ENCODE data around the gene MS4A6E. TPM values are rescaled to one million over a fixed set of nuclear protein-coding genes. Genes with fewer than 3 reads are reported as not detected.

The MS4A6E gene
- total and polyA plus RNA-seq, 12 donors = 0.28 to 0.62 TPM; not detected in 10

DNA sequence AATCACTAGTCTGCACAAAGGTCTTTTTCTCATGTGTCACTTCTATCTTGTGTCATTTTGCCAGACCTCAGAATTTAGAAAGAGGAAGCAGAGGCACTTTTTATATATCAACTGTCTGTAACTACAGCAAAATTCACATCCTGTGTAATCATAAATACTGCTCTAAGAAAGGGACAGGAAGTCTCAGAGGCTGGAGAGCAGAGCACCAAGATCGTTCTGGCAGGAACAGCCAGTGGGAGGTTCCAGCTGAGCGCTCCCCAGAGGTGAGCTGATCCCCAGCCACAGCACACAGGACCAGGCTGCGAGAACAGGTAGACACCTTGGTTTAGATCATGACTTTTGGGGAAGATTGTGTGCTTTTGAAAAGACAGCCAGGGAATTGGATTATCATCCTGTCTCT lies 51.3 kb downstream of the MS4A6E start, which contains the start of gene MS4A7:
Gene MS4A7 (plus strand): TSS at position 179 of the 400 bp plus-strand sequence. CDS start 4,610 bp downstream, outside the sequence.
- peak; percentile 12 to 20 for DNase-seq
- Histone ChIP-seq H3K4me3 (peak within 1 kb of the TSS in 5 of 10 donors; percentile 34 to 58 (median 36)), H3K27me3 (peaks cover 0 to 9% (median 0%) of the 10 kb centered on the region in 7 donors), H3K9me3 (no peaks in the 10 kb centered on the region), H3K36me3 (peaks cover 0 to 5% (median 0%) of the 10 kb centered on the region in 9 donors), H3K4me1 (peaks cover 0 to 10% (median 0%) of the 10 kb centered on the region in 9 donors), H3K27ac (peak within 1 kb of the TSS in 7 of 10 donors; percentile 9 to 92 (median 46))
- intact Hi-C loops (cut with DNase I) = no loop called here
- TF ChIP-seq, protein P1, sequence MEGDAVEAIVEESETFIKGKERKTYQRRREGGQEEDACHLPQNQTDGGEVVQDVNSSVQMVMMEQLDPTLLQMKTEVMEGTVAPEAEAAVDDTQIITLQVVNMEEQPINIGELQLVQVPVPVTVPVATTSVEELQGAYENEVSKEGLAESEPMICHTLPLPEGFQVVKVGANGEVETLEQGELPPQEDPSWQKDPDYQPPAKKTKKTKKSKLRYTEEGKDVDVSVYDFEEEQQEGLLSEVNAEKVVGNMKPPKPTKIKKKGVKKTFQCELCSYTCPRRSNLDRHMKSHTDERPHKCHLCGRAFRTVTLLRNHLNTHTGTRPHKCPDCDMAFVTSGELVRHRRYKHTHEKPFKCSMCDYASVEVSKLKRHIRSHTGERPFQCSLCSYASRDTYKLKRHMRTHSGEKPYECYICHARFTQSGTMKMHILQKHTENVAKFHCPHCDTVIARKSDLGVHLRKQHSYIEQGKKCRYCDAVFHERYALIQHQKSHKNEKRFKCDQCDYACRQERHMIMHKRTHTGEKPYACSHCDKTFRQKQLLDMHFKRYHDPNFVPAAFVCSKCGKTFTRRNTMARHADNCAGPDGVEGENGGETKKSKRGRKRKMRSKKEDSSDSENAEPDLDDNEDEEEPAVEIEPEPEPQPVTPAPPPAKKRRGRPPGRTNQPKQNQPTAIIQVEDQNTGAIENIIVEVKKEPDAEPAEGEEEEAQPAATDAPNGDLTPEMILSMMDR (IDR thresholded peaks at IDR 0.05) = no peak
- peak; percentile 54 to 81 (median 76) for ATAC-seq
- WGBS, 2 donors = 36 to 53% methylated on average over 3 of the region's 3 CpGs

DNA sequence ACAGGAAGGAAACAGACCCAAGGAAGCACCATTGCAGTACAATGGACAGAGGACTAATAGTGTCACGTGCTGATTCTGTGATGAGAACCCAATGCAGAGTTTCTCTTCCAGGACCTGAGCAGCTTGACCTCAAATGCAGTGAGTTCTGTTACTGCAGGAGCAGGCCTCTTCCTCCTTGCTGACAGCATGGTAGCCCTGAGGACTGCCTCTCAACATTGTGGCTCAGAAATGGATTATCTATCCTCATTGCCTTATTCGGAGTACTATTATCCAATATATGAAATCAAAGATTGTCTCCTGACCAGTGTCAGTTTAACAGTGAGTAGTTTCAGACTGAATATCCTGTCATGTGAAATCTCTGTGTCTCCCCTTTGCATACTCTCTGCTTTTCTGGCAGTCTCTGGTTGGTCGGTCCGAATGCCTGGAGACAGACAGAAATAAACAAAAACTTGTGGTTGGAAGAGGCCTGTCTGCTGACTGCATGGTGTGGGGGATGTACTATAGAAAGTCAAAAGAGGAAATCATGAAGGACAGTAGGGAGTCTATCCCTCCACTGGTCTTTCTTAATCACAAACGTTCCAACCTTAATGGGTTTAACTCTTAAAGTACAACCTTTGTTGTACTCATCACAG lies 62.3 kb downstream of the MS4A6E start:
- ATAC-seq (peak; percentile 24 to 83 (median 57)), DNase-seq (no peak)
- Histone ChIP-seq H3K4me3 (no peak overlapping the region), H3K36me3 (peaks cover 0 to 42% (median 0%) of the 10 kb centered on the region in 9 donors), H3K27ac (peak overlapping the region in 1 of 10 donors; percentile 69), H3K27me3 (peaks cover 0 to 3% (median 0%) of the 10 kb centered on the region in 7 donors), H3K4me1 (peaks cover 0 to 44% (median 0%) of the 10 kb centered on the region in 9 donors), H3K9me3 (peaks cover 0 to 4% (median 0%) of the 10 kb centered on the region in 11 donors)
- intact Hi-C loops (cut with DNase I) = no loop called here
- TF ChIP-seq, protein P1 (IDR thresholded peaks at IDR 0.05) = no peak
- WGBS, 2 donors = 53 to 64% methylated on average over 5 of the region's 5 CpGs

DNA sequence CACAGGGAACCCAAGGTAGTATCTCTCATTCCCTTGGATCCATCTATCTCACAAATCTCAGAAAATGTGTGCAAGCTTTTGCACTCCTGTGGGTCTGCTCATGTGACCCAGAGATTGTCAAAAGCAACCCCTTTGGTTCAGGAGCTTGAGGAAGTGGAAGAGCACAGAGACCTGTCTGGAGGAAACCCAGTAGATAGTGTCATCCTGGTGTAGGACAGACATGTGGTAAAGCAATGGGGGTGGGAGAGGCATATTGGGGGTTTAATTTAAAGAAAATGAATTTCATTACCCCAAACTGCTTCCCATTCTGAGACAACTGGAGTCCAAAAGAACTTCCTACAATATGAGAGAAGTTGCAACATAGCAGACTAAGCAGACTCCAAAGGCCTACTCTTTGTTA lies 63.4 kb downstream of the MS4A6E start:
- Histone ChIP-seq H3K4me1 (peaks cover 0 to 44% (median 0%) of the 10 kb centered on the region in 9 donors), H3K27me3 (peaks cover 0 to 3% (median 0%) of the 10 kb centered on the region in 7 donors), H3K36me3 (peaks cover 0 to 33% (median 0%) of the 10 kb centered on the region in 9 donors), H3K4me3 (no peak overlapping the region), H3K9me3 (peaks cover 0 to 4% (median 0%) of the 10 kb centered on the region in 11 donors), H3K27ac (peak overlapping the region in 1 of 10 donors; percentile 69)
- TF ChIP-seq, protein P1 (IDR thresholded peaks at IDR 0.05) = no peak
- DNase-seq (no peak), ATAC-seq (no peak)
- intact Hi-C loops (cut with DNase I) = no loop called here

Other genes with a start within 250 kb of the MS4A6E start
- gene MS4A2, start 238.6 kb upstream of the MS4A6E start, total RNA-seq = under 1 TPM in 7 of 10 donors, not detected in 3; 0.20 to 0.79 (median 0.51) TPM
- under 1 TPM in 1 of 2 donors, not detected in 1; 0.06 TPM for gene MS4A2, start 238.6 kb upstream of the MS4A6E start, polyA plus RNA-seq
- 100 to 1,000 TPM in 1 of 10 donors, 10 to 100 TPM in 7, 1 to 10 TPM in 2; 7.9 to 168 (median 18.6) TPM for gene MS4A6A, start 144.2 kb upstream of the MS4A6E start, total RNA-seq
- gene MS4A6A, start 144.2 kb upstream of the MS4A6E start, polyA plus RNA-seq = 10 to 100 TPM; 21.5 to 25.6 TPM
- gene MS4A4E, start 84.1 kb upstream of the MS4A6E start, total RNA-seq = 1 to 10 TPM in 3 of 10 donors, under 1 TPM in 4, not detected in 3; 0.28 to 3.0 (median 0.82) TPM
- gene MS4A4E, start 84.1 kb upstream of the MS4A6E start, polyA plus RNA-seq = 1 to 10 TPM in 1 of 2 donors, under 1 TPM in 1; 0.26 to 1.6 TPM
- 10 to 100 TPM in 4 of 10 donors, 1 to 10 TPM in 6; 2.2 to 31.6 (median 6.9) TPM for gene MS4A4A, start 46.6 kb upstream of the MS4A6E start, total RNA-seq
- gene MS4A4A, start 46.6 kb upstream of the MS4A6E start, polyA plus RNA-seq = 1 to 10 TPM; 8.9 to 9.2 TPM
- 10 to 100 TPM in 5 of 10 donors, 1 to 10 TPM in 5; 3.6 to 23.9 (median 7.6) TPM for gene MS4A7, start 51.3 kb downstream of the MS4A6E start, total RNA-seq
- 1 to 10 TPM; 2.3 to 6.7 TPM for gene MS4A7, start 51.3 kb downstream of the MS4A6E start, polyA plus RNA-seq
- 1 to 10 TPM in 1 of 10 donors, under 1 TPM in 7, not detected in 2; 0.11 to 1.6 (median 0.28) TPM for gene MS4A14, start 69.2 kb downstream of the MS4A6E start, total RNA-seq
- gene MS4A14, start 69.2 kb downstream of the MS4A6E start, polyA plus RNA-seq = 1 to 10 TPM in 1 of 2 donors, under 1 TPM in 1; 0.16 to 2.6 TPM
- gene MS4A5, start 102.3 kb downstream of the MS4A6E start, total RNA-seq = not detected
- gene MS4A5, start 102.3 kb downstream of the MS4A6E start, polyA plus RNA-seq = not detected
- under 1 TPM in 3 of 10 donors, not detected in 7; 0.38 to 0.51 (median 0.42) TPM for gene MS4A1, start 128.6 kb downstream of the MS4A6E start, total RNA-seq
- under 1 TPM in 1 of 2 donors, not detected in 1; 0.17 TPM for gene MS4A1, start 128.6 kb downstream of the MS4A6E start, polyA plus RNA-seq
- gene MS4A12, start 165.5 kb downstream of the MS4A6E start, total RNA-seq = under 1 TPM in 1 of 10 donors, not detected in 9; 0.36 TPM
- not detected for gene MS4A12, start 165.5 kb downstream of the MS4A6E start, polyA plus RNA-seq
- not detected for gene MS4A13, start 188.1 kb downstream of the MS4A6E start, total RNA-seq
- gene MS4A13, start 188.1 kb downstream of the MS4A6E start, polyA plus RNA-seq = not detected